Stimulated activated CD8-positive, alpha-beta memory T cell treated with anti-CD3 and anti-CD28 coated beads, Interleukin-12 subunit alpha, Interleukin-12 subunit beta, amount 100 ng/mL, for 4 hours (primary cell): ENCODE measurements around the gene CREB3L2.

ENCODE experiments used
- DNase-seq: peaks from one replicate; pipeline ENCODE4 v3.0.0-alpha.2; 2020; ENCODE audit warnings: low read depth

CREB3L2 gene

GRCh38 chr7:137870684-137871083 is 131.2 kb downstream of the CREB3L2 start:
- DNase-seq, result no peak

DNA sequence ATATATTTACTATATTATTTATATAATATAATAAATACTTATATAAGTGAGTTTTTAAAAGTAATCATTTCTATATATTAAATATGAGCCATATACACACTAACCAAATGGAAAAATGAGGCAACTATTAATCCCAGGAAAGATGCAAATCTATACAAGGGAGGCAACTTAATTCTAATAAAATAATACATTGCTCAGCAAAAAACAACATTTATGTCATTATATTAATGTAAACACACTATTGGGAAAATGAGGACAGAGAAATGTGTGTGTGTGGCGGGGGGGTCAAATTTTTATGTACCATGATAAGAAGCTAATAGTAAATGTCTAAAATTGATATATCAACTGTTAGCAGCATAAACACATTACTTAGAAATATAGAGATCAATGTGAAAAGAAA is 131.8 kb downstream of the CREB3L2 start:
- DNase-seq, result no peak

DNA sequence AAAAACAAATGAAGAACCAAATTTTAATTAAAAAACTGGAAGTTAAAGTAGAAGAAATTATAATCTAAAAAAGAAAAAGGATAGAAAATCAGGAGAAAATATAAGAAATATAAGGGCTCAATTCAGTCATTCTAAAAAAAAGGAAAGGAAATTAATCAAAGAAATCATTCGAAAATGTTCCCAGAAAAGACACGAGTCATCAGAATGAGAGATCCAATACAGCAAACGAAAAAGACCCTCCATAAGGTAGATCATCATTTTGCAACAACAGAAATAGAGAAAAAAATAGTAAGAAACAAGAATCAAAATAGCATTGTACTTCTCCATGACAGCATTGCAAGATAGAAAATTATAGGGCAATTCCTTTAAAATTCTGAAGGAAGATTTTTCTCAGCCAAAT is 132.6 kb downstream of the CREB3L2 start:
- no peak for DNase-seq

- DNase-seq, result no peak
Observed at GRCh38 chr7:137867289-137867688, 134.6 kb downstream of the CREB3L2 start.

- DNase-seq, result no peak
Observed at GRCh38 chr7:137865764-137866163, 136.1 kb downstream of the CREB3L2 start.

DNA sequence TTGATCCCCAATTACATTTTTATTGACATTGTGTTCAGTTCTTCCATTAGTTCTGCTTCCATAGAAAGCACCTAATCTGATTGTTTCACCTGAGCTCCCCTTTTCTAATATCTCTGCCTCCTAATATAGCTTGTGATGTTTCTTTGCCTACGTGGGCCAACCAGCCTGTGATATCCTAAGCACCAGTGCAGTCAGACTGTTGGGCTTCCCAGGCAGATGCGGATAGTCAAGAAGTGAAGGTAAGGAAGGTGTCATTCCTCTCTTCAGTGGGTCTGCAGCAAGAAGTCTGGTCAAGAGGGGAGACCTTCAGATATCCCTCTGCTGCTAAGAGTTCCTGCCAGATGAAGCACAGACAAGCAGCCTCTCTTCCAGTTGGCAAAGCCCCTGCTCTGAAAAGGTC is 138.9 kb downstream of the CREB3L2 start:
- no peak for DNase-seq

GRCh38 chr7:137862358-137862757 is 139.5 kb downstream of the CREB3L2 start:
- no peak for DNase-seq

GRCh38 chr7:137860542-137860941 is 141.3 kb downstream of the CREB3L2 start:
- no peak for DNase-seq

GRCh38 chr7:137853053-137853452 is 148.8 kb downstream of the CREB3L2 start:
- DNase-seq, result no peak

- DNase-seq, result no peak
Observed at GRCh38 chr7:137852108-137852507, 149.8 kb downstream of the CREB3L2 start.

GRCh38 chr7:137850972-137851945 is 150.6 kb downstream of the CREB3L2 start:
- DNase-seq, result no peak

DNA sequence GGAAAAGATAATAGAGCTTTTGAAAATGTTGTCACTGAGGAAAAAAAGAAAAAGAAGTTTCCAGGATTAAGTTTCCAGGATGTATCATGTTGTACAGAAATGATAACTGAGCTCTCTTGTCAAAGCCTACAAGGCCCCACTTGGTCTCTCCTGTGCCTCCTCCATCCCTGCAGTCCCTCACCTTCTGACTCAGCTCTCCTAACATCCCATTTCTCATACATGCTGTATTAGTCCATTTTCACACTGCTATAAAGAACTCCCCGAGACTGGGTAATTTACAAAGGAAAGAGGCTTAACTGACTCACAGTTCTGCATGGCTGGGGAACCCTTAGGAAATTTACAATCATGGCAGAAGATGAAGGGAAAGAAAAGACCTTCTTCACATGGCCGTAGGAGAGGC is 151.3 kb downstream of the CREB3L2 start:
- DNase-seq, result no peak

DNA sequence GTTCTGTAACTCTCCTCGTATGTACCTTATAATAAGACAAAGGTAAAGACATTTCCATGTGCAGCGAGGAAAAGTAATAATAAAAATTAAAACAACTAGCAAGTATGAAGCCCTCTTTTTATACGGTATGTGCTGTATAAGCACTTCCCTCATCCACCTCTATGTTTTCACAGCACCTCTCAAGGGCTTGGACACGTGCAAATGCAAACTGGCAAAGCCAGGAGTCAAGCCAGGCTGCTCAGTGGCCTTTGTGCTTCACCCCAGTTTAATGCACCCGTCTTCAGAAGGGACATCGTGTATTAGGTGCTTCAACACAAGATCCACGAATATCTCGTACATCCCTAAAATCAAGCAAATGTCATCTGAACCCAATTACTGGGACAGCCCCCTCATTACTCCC is 153.8 kb downstream of the CREB3L2 start:
- DNase-seq, result no peak

DNA sequence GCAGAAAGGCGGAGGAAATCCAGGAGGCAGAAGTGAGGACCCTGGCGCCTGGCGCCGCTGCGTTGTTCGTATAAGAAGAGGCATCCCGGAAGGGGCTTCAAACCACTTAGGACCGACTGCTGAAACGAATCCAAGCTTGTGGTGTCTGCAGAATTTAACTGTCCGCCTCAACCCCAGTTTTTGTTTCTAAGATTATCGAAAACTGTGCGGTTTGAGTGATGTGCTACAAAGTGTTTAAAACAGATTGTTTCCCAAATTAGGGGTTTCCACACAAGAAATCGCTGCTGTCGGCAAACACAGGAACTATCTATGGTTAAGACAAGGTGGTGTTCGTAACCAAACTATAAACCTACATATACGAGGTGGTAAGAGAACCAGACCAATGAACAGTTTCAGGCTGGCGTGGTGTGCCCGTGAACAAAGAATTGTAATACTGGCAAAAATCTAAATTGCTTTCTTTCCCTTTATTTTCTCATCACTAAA is 154.3 kb downstream of the CREB3L2 start:
- DNase-seq, result no peak

GRCh38 chr7:137846827-137847567 is 154.9 kb downstream of the CREB3L2 start, which contains the start of gene DGKI:
Gene DGKI, minus strand, starts transcription at chr7:137846974.
- DNase-seq, result no peak

GRCh38 chr7:137846549-137846826 is 155.4 kb downstream of the CREB3L2 start:
- no peak for DNase-seq

GRCh38 chr7:137844677-137845425 is 157.0 kb downstream of the CREB3L2 start:
- no peak for DNase-seq

GRCh38 chr7:137839903-137840779 is 161.7 kb downstream of the CREB3L2 start:
- DNase-seq, result no peak

- DNase-seq, result no peak
Observed at GRCh38 chr7:137838706-137839315, 163.1 kb downstream of the CREB3L2 start.

DNA sequence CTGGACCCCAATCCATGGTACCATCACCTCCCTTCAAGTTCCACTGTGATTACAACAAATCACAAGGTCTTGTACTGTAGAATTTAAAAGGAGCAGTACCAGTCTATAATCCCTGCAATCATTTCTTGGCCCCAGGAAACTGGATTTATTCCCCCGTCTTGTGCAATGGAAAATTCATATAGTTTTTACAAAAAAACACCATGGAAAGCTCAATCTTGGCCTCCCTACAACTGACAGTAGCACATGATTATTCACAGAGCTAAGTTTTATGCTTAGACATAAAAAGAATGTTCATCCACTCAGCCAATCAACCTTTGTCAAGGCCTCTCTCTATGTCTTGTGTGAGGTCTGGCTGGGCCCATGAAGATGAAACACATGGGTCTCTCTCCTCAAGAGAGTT is 165.3 kb downstream of the CREB3L2 start:
- no peak for DNase-seq

DNA sequence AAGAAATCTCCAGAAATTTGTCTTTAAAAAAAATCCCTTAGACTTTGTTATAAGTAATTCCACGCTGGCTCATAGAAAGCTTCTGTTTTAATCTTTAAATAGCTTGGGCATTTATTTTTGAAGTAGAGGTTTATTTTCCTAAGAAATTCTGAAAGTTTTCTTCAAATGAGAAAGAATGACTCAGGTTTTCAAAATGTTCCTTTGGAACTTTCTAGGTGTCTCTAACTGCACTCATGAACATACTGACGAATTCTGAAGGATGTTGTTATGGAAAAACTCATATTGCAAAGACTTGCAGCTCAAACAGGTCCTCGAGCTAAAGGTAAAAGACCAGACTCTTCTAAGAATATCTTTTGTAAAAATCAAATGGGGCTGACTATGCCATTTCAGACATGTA is 165.8 kb downstream of the CREB3L2 start:
- no peak for DNase-seq
